ENCODE results near the gene LYRM7.

Gene LYRM7

GRCh38 chr5:131220566-131220965, 49.8 kb downstream of the LYRM7 start:
- TF ChIP-seq CTCF (IDR thresholded peaks at IDR 0.05; ENCODE audit: borderline replicate concordance, insufficient read depth, low read depth, low read length): no peak
- H3K4me3 ChIP-seq (ENCODE audit: low read depth, low read length): no peak overlapping the region

GRCh38 chr5:131221008-131221703, 50.4 kb downstream of the LYRM7 start:
- no peak overlapping the region for H3K4me3 ChIP-seq (ENCODE audit: low read depth, low read length)
- no peak for TF ChIP-seq CTCF (IDR thresholded peaks at IDR 0.05; ENCODE audit: borderline replicate concordance, insufficient read depth, low read depth, low read length)

GRCh38 chr5:131221888-131222287, 51.1 kb downstream of the LYRM7 start:
- no peak for TF ChIP-seq CTCF (IDR thresholded peaks at IDR 0.05; ENCODE audit: borderline replicate concordance, insufficient read depth, low read depth, low read length)
- no peak overlapping the region for H3K4me3 ChIP-seq (ENCODE audit: low read depth, low read length)

GRCh38 chr5:131222731-131223130, 52.0 kb downstream of the LYRM7 start:
- no peak overlapping the region for H3K4me3 ChIP-seq (ENCODE audit: low read depth, low read length)
- no peak for TF ChIP-seq CTCF (IDR thresholded peaks at IDR 0.05; ENCODE audit: borderline replicate concordance, insufficient read depth, low read depth, low read length)

GRCh38 chr5:131223751-131224386, 53.1 kb downstream of the LYRM7 start:
- no peak for TF ChIP-seq CTCF (IDR thresholded peaks at IDR 0.05; ENCODE audit: borderline replicate concordance, insufficient read depth, low read depth, low read length)
- peak overlapping the region; percentile 28 for H3K4me3 ChIP-seq (ENCODE audit: low read depth, low read length)

GRCh38 chr5:131224387-131225201, 53.9 kb downstream of the LYRM7 start:
- peak overlapping the region; percentile 28 for H3K4me3 ChIP-seq (ENCODE audit: low read depth, low read length)
- TF ChIP-seq CTCF (IDR thresholded peaks at IDR 0.05; ENCODE audit: borderline replicate concordance, insufficient read depth, low read depth, low read length): no peak
